HG02642 (cell line): ENCODE measurements around the gene ARID1B.
A peak's percentile ranks its signal among the peaks of the same experiment; 100 is the strongest.

Experiments used
- ATAC-seq: cut with Tn5 transposase; IDR thresholded peaks from one replicate; pipeline ENCODE4 v1.9.1; 2021; ENCODE audit warnings: mild to moderate bottlenecking; ENCODE audit not compliant: unreplicated experiment, poor library complexity

Gene ARID1B

GRCh38 chr6:156899532-156900135 lies 122.5 kb downstream of the ARID1B start:
- no peak for ATAC-seq

- no peak for ATAC-seq
These were observed 123.1 kb downstream of the ARID1B start for GRCh38 chr6:156900292-156900691.

GRCh38 chr6:156901309-156902019 lies 124.3 kb downstream of the ARID1B start:
- no peak for ATAC-seq

- no peak for ATAC-seq
These were observed 125.6 kb downstream of the ARID1B start for GRCh38 chr6:156902782-156903181.

GRCh38 chr6:156904176-156904967 lies 127.2 kb downstream of the ARID1B start:
- no peak for ATAC-seq

GRCh38 chr6:156905801-156906200 lies 128.6 kb downstream of the ARID1B start:
- ATAC-seq = no peak

- no peak for ATAC-seq
These were observed 129.3 kb downstream of the ARID1B start for GRCh38 chr6:156906451-156906850.

GRCh38 chr6:156909212-156910010 lies 132.2 kb downstream of the ARID1B start:
- no peak for ATAC-seq

GRCh38 chr6:156910011-156910334 lies 132.8 kb downstream of the ARID1B start:
- ATAC-seq = no peak

GRCh38 chr6:156910938-156911337 lies 133.8 kb downstream of the ARID1B start:
- ATAC-seq = no peak

- no peak for ATAC-seq
These were observed 134.4 kb downstream of the ARID1B start for GRCh38 chr6:156911581-156911980.

- no peak for ATAC-seq
These were observed 135.3 kb downstream of the ARID1B start for GRCh38 chr6:156912431-156912830.

- ATAC-seq = no peak
These were observed 137.0 kb downstream of the ARID1B start for GRCh38 chr6:156914181-156914580.

GRCh38 chr6:156916130-156916801 lies 139.1 kb downstream of the ARID1B start:
- peak; percentile 34 for ATAC-seq

GRCh38 chr6:156917213-156917612 lies 140.0 kb downstream of the ARID1B start:
- peak; percentile 77 for ATAC-seq

GRCh38 chr6:156918647-156919046 lies 141.5 kb downstream of the ARID1B start:
- ATAC-seq = no peak

- ATAC-seq = no peak
These were observed 142.2 kb downstream of the ARID1B start for GRCh38 chr6:156919370-156919769.

- ATAC-seq = no peak
These were observed 142.7 kb downstream of the ARID1B start for GRCh38 chr6:156919814-156920369.

- ATAC-seq = no peak
These were observed 147.1 kb downstream of the ARID1B start for GRCh38 chr6:156924246-156924645.

- no peak for ATAC-seq
These were observed 147.8 kb downstream of the ARID1B start for GRCh38 chr6:156925026-156925425.
